GM12878 (cell line): Measurements from ENCODE around the gene RGL1. TPM values are rescaled to one million over a fixed set of nuclear protein-coding genes. Genes with fewer than 3 reads are reported as not detected.

ENCODE experiments used
- ATF2 ChIP-seq: IDR thresholded peaks from 2 replicates; pipeline ENCODE4 v1.6.1; 2012; ENCODE audit warnings: low read length, inconsistent platforms
- EZH2 ChIP-seq: IDR thresholded peaks from 2 replicates; pipeline ENCODE4 v1.6.1; 2012; ENCODE audit warnings: low read depth, mild to moderate bottlenecking, control low read depth, inconsistent platforms, low read length, borderline replicate concordance; ENCODE audit not compliant: control insufficient read depth
- FOS ChIP-seq: IDR thresholded peaks from 3 replicates; pipeline ENCODE4 v1.6.1; 2011; ENCODE audit warnings: borderline replicate concordance; ENCODE audit not compliant: insufficient read length; ENCODE audit errors: extremely low read depth
- IRF4 ChIP-seq: IDR thresholded peaks from 2 replicates; pipeline ENCODE4 v1.6.1; 2011; ENCODE audit warnings: low read depth, low read length
- SPI1 ChIP-seq: IDR thresholded peaks from 2 replicates; pipeline ENCODE4 v1.6.1; 2011; ENCODE audit warnings: low read depth, mild to moderate bottlenecking, low read length, moderate library complexity, borderline replicate concordance; ENCODE audit not compliant: insufficient read depth
- TAF1 ChIP-seq: IDR thresholded peaks from 2 replicates; pipeline ENCODE4 v1.6.1; 2011; ENCODE audit warnings: mild to moderate bottlenecking, low read depth, low read length, borderline replicate concordance
- ZBTB4 ChIP-seq: fragments of 450-650 bp; formaldehyde crosslinking; IDR thresholded peaks from 2 replicates; pipeline ENCODE4 v1.4.0; 2022; ENCODE audit warnings: mild to moderate bottlenecking, moderate library complexity
- polyA plus RNA-seq, 11 experiments: library from polyadenylated mRNA; depleted of rRNA in 4 of 11; unstranded in 6 of 11; stranded (reverse) in 5 of 11; fragments of >200 nt; fragmentation: Nextera tagmentation in 4 of 11; fragmentation: Illumina TruSeq in 1 of 11; extraction: Ambion mirVana in 4 of 11; extraction: Trizol in 1 of 11; gene quantifications; 1 replicate in 1 of 11; 2 replicates in 10 of 11; pipeline versions ENCODE4 v1.2.1 to v1.2.3, GENCODE V29; 2011 to 2016; ENCODE audit warnings: inconsistent platforms in 2 of 11, missing spikeins in 2 of 11, low read depth in 1 of 11
- total RNA-seq, 4 experiments: library from RNA; depleted of rRNA in 3 of 4; stranded (reverse); fragments of >200 nt in 3 of 4; fragmentation: Illumina TruSeq in 1 of 4; extraction: Trizol in 1 of 4; gene quantifications; 2 replicates each; pipeline versions ENCODE4 v1.2.1 to v1.2.3, GENCODE V29; 2013 to 2021

The RGL1 gene
- total and polyA plus RNA-seq, 10 of the 15 experiments (the other 5 are each of a cell fraction or from before 2014, with no cell fraction given), result 8.1 to 25.0 (median 19.0) TPM

GRCh38 chr1:183807549-183808168 is 2.7 kb downstream of the RGL1 start (continued):
- no peak for TF ChIP-seq EZH2
- TF ChIP-seq SPI1, result peak; percentile 82; the same call in 1 of the 2 replicates
- TF ChIP-seq ZBTB4 (CRISPR knock-in tag), result no peak
- no peak for TF ChIP-seq IRF4
- no peak for TF ChIP-seq FOS
- TF ChIP-seq TAF1, result no peak
- TF ChIP-seq ATF2, result peak; percentile 58; the same call in 1 of the 2 replicates
